Uterus (tissue), 4 donors: Measurements from ENCODE around the gene LRRC58. TPM values are rescaled to one million over a fixed set of nuclear protein-coding genes. Genes with fewer than 3 reads are reported as not detected.
"Not testable (repeated sequence)": the region's sequence is repeated elsewhere in the genome, so short reads cannot be mapped to it uniquely, and the experiment has no call there.

Experiments
- DNase-seq, 2 donors: peaks; one replicate each; pipeline ENCODE4 v3.0.0-alpha.2; 2019 to 2020
- H3K27ac ChIP-seq, 2 donors: fragments of 200-600 bp; sonication (generic); 1 replicate in 1 of 2; 2 replicates in 1 of 2; pipeline ENCODE4 v1.5.1; 2016 to 2018
- H3K27me3 ChIP-seq, 2 donors: fragments of 200-600 bp; sonication (generic); one replicate each; pipeline ENCODE4 v1.5.1; 2018 to 2019; ENCODE audit warnings: control low read depth in 1 of 2
- H3K36me3 ChIP-seq, 2 donors: fragments of 200-600 bp; sonication (generic); one replicate each; pipeline ENCODE4 v1.5.1; 2019; ENCODE audit warnings: control low read depth in 1 of 2
- H3K4me1 ChIP-seq, 2 donors: fragments of 200-600 bp; sonication (generic); one replicate each; pipeline ENCODE4 v1.5.1; 2018 to 2019; ENCODE audit warnings: control low read depth in 1 of 2
- H3K4me3 ChIP-seq, 2 donors: fragments of 200-600 bp; sonication (generic); 1 replicate in 1 of 2; 2 replicates in 1 of 2; pipeline ENCODE4 v1.5.1; 2018 to 2019; ENCODE audit warnings: mild to moderate bottlenecking in 1 of 2
- H3K9me3 ChIP-seq, 2 donors: fragments of 200-600 bp; sonication (generic); one replicate each; pipeline ENCODE4 v1.5.1; 2019; ENCODE audit warnings: control low read depth in 1 of 2
- POLR2A ChIP-seq, 2 donors: fragments of 450-650 bp; IDR thresholded peaks; one replicate each; pipeline ENCODE4 v1.6.1; 2016; ENCODE audit warnings: antibody characterized with exemption in 2 of 2, mild to moderate bottlenecking in 1 of 2, moderate library complexity in 1 of 2
- intact Hi-C: fragments of 100-400 bp; cut with DNase I; formaldehyde crosslinking; loops from one replicate; pipeline ENCODE4 v1.15.1; 2023; ENCODE audit warnings: low total_unique reads
- total RNA-seq, 4 donors: library from RNA; depleted of rRNA in 3 of 4; stranded (reverse); fragments of >200 nt in 3 of 4; gene quantifications; one replicate each; pipeline versions ENCODE4 v1.1.0 to v1.2.4, GENCODE V29; 2014 to 2023
- TF ChIP-seq, protein P1 (sequence below), 4 experiments: fragments of 200-600 bp in 2 of 4; fragments of 450-650 bp in 2 of 4; sonication (generic) in 2 of 4; IDR thresholded peaks; one replicate each; pipeline ENCODE4 v1.5.1; 2016 to 2019; ENCODE audit warnings: antibody characterized with exemption in 4 of 4, mild to moderate bottlenecking in 2 of 4, moderate library complexity in 1 of 4
- donor health status: DM: yes; HTN: yes; CAD: no.

The LRRC58 gene
- total RNA-seq, 4 donors from 2014 or later = 19.1 to 78.1 (median 35.8) TPM

DNA sequence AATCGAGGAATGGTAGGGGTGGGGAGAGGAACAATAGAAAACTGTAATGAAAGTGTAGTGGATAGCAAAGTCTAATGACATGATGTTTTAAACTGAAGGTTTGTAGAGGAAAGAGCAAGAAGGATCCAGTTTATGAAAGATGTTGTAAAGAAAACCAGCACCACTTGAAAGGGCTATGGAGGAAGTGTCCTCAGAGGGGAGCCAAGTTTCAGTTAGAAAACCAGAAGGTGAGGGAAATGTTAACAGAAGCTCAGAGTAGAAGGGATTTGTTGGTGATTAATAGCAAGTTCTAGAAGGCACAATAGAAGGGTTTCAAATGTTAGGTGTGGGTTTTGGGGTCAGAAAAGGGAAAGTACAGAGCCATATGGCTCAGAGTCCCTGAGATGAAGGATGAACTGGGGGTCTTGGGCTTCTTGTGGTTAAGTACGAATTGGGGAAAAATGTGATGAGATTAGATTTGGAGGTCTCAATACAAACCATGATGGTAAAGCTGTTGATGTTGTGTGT is 33.8 kb upstream of the LRRC58 start:
- intact Hi-C loops = no loop called here
- Histone ChIP-seq H3K9me3 (no peaks in the 10 kb centered on the region), H3K4me1 (no peaks in the 10 kb centered on the region), H3K36me3 (no peaks in the 10 kb centered on the region), H3K27ac (no peak overlapping the region), H3K4me3 (no peak overlapping the region), H3K27me3 (no peaks in the 10 kb centered on the region)
- no peak for TF ChIP-seq POLR2A (IDR thresholded peaks at IDR 0.05)
- TF ChIP-seq, protein P1, sequence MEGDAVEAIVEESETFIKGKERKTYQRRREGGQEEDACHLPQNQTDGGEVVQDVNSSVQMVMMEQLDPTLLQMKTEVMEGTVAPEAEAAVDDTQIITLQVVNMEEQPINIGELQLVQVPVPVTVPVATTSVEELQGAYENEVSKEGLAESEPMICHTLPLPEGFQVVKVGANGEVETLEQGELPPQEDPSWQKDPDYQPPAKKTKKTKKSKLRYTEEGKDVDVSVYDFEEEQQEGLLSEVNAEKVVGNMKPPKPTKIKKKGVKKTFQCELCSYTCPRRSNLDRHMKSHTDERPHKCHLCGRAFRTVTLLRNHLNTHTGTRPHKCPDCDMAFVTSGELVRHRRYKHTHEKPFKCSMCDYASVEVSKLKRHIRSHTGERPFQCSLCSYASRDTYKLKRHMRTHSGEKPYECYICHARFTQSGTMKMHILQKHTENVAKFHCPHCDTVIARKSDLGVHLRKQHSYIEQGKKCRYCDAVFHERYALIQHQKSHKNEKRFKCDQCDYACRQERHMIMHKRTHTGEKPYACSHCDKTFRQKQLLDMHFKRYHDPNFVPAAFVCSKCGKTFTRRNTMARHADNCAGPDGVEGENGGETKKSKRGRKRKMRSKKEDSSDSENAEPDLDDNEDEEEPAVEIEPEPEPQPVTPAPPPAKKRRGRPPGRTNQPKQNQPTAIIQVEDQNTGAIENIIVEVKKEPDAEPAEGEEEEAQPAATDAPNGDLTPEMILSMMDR (IDR thresholded peaks at IDR 0.05) = no peak
- DNase-seq = no peak

DNA sequence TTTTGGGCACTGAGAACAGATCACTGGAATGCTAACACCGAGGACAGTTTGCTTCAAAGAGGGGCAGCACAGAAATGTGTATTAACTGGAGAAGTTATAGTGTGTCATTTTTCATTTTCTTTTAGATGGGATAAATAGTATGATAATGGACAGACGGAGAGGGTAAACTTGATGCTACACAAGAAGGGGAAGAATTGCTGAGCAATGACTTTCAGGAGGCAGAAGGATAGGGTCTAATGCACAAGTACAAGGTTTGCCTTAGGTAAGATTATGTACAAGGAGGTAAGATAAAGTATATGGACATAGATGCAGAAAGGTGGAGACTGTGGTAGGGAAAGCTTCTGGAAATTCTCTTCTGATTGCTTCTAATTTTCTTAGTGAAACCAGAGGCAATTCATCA is 32.3 kb upstream of the LRRC58 start:
- Histone ChIP-seq H3K4me3 (no peak overlapping the region), H3K4me1 (no peaks in the 10 kb centered on the region), H3K9me3 (no peaks in the 10 kb centered on the region), H3K27ac (no peak overlapping the region), H3K36me3 (no peaks in the 10 kb centered on the region), H3K27me3 (no peaks in the 10 kb centered on the region)
- no peak for DNase-seq
- TF ChIP-seq, protein P1 (IDR thresholded peaks at IDR 0.05) = no peak
- TF ChIP-seq POLR2A (IDR thresholded peaks at IDR 0.05) = no peak
- intact Hi-C loops = no loop called here

DNA sequence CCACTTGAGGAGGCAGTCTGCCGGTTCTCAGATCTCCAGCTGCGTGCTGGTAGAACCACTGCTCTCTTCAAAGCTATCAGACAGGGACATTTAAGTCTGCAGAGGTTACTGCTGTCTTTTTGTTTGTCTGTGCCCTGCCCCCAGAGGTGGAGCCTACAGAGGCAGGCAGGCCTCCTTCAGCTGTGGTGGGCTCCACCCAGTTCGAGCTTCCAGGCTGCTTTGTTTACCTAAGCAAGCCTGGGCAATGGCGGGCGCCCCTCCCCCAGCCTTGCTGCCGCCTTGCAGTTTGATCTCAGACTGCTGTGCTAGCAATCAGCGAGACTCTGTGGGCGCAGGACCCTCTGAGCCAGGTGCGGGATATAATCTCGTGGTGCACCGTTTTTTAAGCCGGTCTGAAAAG is 28.8 kb upstream of the LRRC58 start:
- H3K9me3 ChIP-seq, H3K36me3 ChIP-seq, DNase-seq, H3K4me3 ChIP-seq, intact Hi-C loops, H3K27ac ChIP-seq, H3K4me1 ChIP-seq, H3K27me3 ChIP-seq: not testable (repeated sequence)

DNA sequence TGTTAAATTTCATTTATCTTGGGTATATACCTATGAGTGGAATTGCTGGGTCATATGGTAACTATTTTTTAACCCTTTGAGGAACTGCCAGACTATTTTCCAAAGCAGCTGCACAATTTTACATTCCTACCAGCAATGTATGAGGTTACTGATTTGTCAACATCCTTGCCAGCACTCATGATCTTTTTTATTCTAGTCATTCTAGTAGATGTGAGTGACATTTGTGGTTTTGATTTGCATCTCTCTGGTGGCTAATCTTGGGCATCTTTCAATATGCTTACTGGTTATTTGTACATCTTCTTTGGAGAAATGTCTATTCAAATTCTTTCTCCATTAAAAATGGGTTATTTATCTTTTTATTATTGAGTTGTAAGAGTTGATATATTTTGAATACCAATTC is 21.3 kb upstream of the LRRC58 start:
- no peaks in the 10 kb centered on the region for H3K4me1 ChIP-seq
- no peaks in the 10 kb centered on the region for H3K36me3 ChIP-seq
- DNase-seq = no peak
- no peak for TF ChIP-seq POLR2A (IDR thresholded peaks at IDR 0.05)
- TF ChIP-seq, protein P1 (IDR thresholded peaks at IDR 0.05) = no peak
- intact Hi-C loops = no loop called here
- H3K9me3 ChIP-seq = no peaks in the 10 kb centered on the region
- H3K27ac ChIP-seq = no peak overlapping the region
- H3K4me3 ChIP-seq = no peak overlapping the region
- no peaks in the 10 kb centered on the region for H3K27me3 ChIP-seq

DNA sequence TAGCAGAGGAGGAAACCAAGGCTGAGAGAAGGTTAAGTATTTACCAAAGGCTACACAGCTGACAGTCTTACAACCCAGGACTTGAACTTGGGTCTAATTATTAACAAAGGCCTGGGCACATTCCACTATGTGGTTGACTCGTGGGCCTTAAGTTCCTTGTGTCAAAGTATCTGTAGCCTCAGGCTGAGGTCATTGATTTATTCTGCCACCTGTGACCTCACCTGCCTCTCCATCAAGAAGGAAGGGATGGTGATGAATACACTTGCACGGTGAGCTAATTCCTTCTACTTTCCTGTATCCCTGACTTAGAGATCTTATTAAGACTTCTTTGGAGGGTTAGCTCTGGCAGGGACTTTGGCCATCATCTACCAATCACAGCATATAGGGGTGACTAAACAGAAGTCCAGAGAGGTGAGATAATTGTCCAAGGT is 19.9 kb upstream of the LRRC58 start:
- Histone ChIP-seq H3K27me3 (no peaks in the 10 kb centered on the region), H3K36me3 (no peaks in the 10 kb centered on the region), H3K9me3 (no peaks in the 10 kb centered on the region), H3K4me3 (no peak overlapping the region), H3K27ac (no peak overlapping the region), H3K4me1 (no peaks in the 10 kb centered on the region)
- intact Hi-C loops = no loop called here
- TF ChIP-seq, protein P1 (IDR thresholded peaks at IDR 0.05) = no peak
- no peak for TF ChIP-seq POLR2A (IDR thresholded peaks at IDR 0.05)
- DNase-seq = no peak

DNA sequence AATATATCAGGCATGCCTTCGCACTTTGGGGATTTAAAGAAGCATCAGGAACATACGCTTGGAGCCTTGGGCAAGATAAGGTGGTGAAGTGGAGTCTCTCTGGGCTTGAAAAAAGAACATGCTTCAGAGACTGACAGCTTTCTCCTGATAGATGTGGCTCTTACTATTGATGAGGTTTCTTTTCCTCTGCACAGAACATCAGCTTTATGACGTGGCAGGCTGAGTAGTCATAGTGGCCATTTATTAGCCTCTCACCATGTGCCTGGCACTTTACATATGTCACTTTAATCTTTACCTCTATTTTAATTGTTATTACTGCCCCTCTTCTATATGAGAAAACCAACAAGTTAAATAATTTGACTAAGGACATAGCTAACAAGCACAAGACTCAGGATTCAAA is 19.0 kb upstream of the LRRC58 start:
- Histone ChIP-seq H3K4me1 (no peaks in the 10 kb centered on the region), H3K9me3 (no peaks in the 10 kb centered on the region), H3K27me3 (no peaks in the 10 kb centered on the region), H3K36me3 (no peaks in the 10 kb centered on the region), H3K27ac (no peak overlapping the region), H3K4me3 (no peak overlapping the region)
- DNase-seq = no peak
- intact Hi-C loops = no loop called here
- no peak for TF ChIP-seq POLR2A (IDR thresholded peaks at IDR 0.05)
- TF ChIP-seq, protein P1 (IDR thresholded peaks at IDR 0.05) = no peak
